HFFc6 (cell line): Measurements from ENCODE around the gene GRAMD4. TPM values are rescaled to one million over a fixed set of nuclear protein-coding genes. Genes with fewer than 3 reads are reported as not detected.

Experiments used
- DNase-seq: peaks from one replicate; pipeline ENCODE4 v3.0.0-alpha.2; 2018
- H3K27ac Mint-ChIP-seq: 2 replicates; pipeline ENCODE4 v1.8.0; 2020; ENCODE audit warnings: mild to moderate bottlenecking, mixed read lengths
- H3K27me3 Mint-ChIP-seq: 2 replicates; pipeline ENCODE4 v1.8.0; 2021; ENCODE audit warnings: mild to moderate bottlenecking, moderate library complexity, mixed read lengths; ENCODE audit not compliant: insufficient read depth
- H3K36me3 Mint-ChIP-seq: 2 replicates; pipeline ENCODE4 v1.8.0; 2021; ENCODE audit warnings: low read depth, mixed read lengths
- H3K4me1 Mint-ChIP-seq: 2 replicates; pipeline ENCODE4 v1.8.0; 2020; ENCODE audit warnings: low read depth, mixed read lengths
- H3K4me3 Mint-ChIP-seq: 2 replicates; pipeline ENCODE4 v1.8.0; 2020; ENCODE audit warnings: mild to moderate bottlenecking, moderate library complexity, mixed read lengths
- H3K9me3 Mint-ChIP-seq: 2 replicates; pipeline ENCODE4 v1.8.0; 2020; ENCODE audit warnings: mild to moderate bottlenecking, mixed read lengths
- total RNA-seq, 6 experiments: library from RNA; stranded (reverse); fragmentation: NEBNext Ultra II Directional; extraction: Animal tissue kit (Norgen Biotek cat#: 25700); gene quantifications; 2 replicates in 1 of 6; 3 replicates in 5 of 6; pipeline ENCODE4 v1.2.3, GENCODE V29; 2021
- TF ChIP-seq, protein P1 (sequence below): fragments of 200-600 bp; sonication (generic); IDR thresholded peaks from 2 replicates; pipeline ENCODE4 v1.5.0; 2021; ENCODE audit warnings: antibody characterized with exemption, mild to moderate bottlenecking

GRAMD4 gene
- total RNA-seq, 6 experiments from 2014 or later = 6.8 to 16.3 (median 9.5) TPM

DNA sequence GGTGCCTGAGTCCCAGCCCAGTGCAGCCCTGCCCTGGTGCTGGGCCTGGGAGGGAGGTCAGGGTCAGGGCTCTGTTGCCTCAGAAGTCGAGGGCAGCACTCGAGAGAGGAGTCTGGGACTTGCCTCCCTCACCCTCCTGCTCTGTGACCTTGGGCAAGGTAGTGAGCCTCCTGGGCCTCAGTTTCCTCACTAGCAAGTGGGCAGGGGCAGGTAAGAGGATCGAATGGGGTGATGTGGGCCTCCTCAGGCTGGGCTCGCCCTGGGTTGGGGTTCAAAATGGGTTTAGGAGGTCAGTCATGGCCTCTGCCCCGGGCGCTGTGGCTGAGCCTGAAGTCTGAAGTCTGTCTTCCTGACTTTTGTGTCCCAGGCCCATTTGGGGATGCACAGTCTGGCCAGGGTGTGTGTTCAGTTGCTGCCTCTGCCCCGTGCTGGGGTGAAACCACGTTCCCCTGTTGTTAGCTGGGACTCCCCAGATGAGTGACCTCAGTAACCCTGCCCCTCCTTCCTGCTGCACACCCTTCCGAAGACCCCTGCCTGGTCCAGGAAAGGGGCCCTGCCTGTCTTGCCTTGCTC lies 41.8 kb upstream of the GRAMD4 start:
- Mint-ChIP-seq H3K27me3 (peaks cover 7% of the 10 kb centered on the region), H3K27ac (no peak overlapping the region), H3K36me3 (no peaks in the 10 kb centered on the region), H3K9me3 (no peaks in the 10 kb centered on the region), H3K4me3 (peak overlapping the region; percentile 89), H3K4me1 (peaks cover 14% of the 10 kb centered on the region)
- TF ChIP-seq, protein P1, sequence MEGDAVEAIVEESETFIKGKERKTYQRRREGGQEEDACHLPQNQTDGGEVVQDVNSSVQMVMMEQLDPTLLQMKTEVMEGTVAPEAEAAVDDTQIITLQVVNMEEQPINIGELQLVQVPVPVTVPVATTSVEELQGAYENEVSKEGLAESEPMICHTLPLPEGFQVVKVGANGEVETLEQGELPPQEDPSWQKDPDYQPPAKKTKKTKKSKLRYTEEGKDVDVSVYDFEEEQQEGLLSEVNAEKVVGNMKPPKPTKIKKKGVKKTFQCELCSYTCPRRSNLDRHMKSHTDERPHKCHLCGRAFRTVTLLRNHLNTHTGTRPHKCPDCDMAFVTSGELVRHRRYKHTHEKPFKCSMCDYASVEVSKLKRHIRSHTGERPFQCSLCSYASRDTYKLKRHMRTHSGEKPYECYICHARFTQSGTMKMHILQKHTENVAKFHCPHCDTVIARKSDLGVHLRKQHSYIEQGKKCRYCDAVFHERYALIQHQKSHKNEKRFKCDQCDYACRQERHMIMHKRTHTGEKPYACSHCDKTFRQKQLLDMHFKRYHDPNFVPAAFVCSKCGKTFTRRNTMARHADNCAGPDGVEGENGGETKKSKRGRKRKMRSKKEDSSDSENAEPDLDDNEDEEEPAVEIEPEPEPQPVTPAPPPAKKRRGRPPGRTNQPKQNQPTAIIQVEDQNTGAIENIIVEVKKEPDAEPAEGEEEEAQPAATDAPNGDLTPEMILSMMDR = no peak
- no peak for DNase-seq

DNA sequence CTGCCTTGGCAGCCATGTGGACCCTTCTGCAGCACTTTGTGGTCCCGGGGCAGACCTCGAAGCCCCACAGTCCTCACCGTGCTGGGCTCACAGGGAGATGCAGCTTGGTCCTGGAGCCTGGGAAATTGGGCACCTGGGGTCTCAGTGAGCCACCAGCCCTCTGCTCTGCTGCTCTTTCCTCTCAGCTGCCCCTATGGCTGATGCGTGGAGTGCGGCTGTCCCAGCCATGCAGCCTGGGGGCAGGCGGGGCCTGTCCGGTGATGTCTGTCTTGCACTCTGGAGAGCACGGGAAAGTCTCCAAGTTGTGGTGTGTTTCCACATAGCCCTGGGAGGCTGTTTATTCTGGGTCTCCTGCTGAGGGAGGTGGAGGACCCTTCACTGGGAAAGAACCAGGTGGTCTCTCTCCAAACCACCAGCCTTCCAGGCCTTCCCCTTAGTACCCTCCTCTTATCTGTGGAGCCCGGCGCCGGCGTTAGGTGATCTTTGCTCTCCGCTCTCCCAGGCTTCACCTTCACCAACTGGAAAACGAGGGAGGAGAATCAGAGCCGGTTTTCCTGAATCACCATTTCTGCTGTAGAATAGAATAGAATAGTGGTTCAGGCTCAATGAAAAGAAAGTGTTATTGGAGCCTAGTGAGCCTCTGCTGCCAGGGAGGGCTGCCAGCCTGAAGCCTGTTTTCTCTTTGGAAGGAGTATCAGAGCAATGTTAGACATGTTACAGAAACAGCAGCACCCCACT lies 41.2 kb upstream of the GRAMD4 start:
- Mint-ChIP-seq H3K27me3 (peaks cover 7% of the 10 kb centered on the region), H3K9me3 (no peaks in the 10 kb centered on the region), H3K4me3 (peak overlapping the region; percentile 55; the same call in 1 of the 2 replicates), H3K27ac (no peak overlapping the region), H3K4me1 (peaks cover 14% of the 10 kb centered on the region), H3K36me3 (no peaks in the 10 kb centered on the region)
- TF ChIP-seq, protein P1 = no peak
- DNase-seq = no peak

DNA sequence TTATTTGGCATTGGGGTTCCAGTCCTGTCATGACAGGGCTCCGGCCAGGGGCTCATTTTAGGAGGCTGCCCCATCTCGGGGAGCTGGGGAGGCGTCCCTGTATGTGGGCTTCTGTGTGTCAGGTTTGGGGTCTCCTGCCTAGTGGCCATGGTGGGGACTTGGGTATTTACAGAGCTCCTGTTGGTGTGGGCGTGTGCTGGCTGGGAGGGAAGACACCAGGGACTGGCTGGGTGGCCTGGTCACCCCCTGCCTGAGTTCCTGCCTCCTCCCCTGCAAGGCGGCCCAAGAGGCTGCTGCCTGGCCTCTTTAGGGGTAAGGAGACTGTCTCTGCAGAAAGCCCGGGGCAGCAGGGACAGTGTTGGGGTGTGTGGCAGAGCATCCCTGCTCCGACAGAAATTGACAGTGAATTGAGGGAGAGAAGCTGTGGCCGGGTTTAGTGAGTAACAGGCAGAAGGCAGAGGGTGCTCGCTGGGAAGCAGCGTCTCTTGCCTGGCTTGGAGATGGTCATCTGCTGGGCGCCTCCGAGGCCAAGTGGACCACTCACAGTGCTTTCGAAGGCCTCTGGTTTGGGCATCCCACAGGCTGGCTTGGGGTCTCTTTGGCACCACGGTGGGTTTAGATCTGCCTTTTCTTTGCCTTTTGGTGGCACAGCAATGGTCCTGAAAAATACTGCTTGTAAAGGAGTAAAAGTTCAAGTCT lies 40.3 kb upstream of the GRAMD4 start:
- DNase-seq = no peak
- H3K4me3 Mint-ChIP-seq = no peak overlapping the region

DNA sequence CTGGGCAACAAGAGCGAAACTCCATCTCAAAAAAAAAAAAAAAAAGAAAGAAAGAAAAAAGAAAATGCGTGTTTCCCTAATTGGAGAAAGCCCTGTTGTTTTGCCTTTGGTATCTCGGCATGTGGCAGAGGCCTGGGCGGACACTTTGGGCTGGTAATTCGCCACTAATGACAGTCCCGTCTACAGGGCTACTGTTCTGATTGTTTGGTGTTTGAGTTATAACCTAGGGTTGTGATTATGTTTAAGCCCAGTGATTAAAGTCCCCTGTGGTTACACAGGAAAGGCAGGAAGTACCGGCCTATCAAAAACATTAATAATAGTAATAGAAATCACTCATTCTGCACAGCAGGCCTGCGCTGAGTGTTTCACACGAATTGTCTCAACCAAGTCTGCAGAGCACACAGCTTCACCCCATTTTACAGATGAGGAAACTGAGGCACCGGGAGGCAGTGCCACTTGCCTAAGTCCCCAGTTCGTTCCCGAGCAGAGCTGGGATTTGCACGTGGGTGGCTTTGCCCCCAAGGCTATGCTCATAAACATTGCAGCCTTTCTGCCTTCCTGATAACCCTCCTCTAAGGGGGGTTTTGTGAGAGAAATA lies 39.1 kb upstream of the GRAMD4 start:
- Mint-ChIP-seq H3K9me3 (no peaks in the 10 kb centered on the region), H3K27ac (no peak overlapping the region), H3K4me1 (peaks cover 14% of the 10 kb centered on the region), H3K27me3 (peaks cover 9% of the 10 kb centered on the region), H3K4me3 (no peak overlapping the region), H3K36me3 (no peaks in the 10 kb centered on the region)
- DNase-seq = no peak
- TF ChIP-seq, protein P1 = no peak

More for the DNA sequence above, 40.3 kb upstream of the GRAMD4 start:
- peaks cover 3% of the 10 kb centered on the region for H3K27me3 Mint-ChIP-seq
- no peaks in the 10 kb centered on the region for H3K9me3 Mint-ChIP-seq
- peaks cover 14% of the 10 kb centered on the region for H3K4me1 Mint-ChIP-seq
- H3K36me3 Mint-ChIP-seq = no peaks in the 10 kb centered on the region
- TF ChIP-seq, protein P1 = no peak
- no peak overlapping the region for H3K27ac Mint-ChIP-seq

DNA sequence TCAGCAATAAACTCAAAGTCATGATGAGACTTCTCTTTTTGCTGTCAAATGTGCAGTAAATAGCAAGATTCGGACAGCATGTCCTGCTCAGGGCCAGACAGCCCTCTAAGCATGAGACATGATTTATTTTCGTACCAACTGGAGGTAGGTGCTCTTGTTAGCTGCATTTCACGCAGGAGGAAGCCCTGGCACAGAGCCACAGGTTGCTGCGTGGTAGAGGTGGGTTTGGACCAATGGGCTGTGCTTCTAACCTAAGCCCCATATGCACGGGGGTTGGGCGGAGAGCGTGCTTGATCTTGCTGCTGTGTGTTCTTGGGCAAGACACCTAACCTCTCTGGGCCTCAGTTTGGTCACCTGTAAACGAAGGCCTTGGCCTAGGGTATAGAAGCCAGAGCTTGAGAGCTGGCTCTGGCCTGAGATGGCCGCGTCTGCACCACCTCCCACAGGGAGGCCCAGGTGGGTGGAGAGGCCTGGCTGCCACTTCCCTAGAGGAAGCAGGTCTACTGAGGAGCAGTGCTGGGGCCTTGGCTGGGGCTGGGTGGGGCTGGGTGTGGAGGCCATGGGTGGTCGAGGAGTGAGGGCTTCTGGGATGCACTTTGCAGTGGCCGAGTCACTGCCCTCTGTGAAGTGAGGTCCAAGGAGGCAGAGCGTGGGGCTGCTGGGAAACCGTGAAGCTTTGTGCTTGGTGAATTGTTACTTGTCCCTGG lies 38.5 kb upstream of the GRAMD4 start:
- no peak overlapping the region for H3K4me3 Mint-ChIP-seq
- TF ChIP-seq, protein P1 = no peak
- no peak overlapping the region for H3K27ac Mint-ChIP-seq
- peaks cover 14% of the 10 kb centered on the region for H3K4me1 Mint-ChIP-seq
- no peaks in the 10 kb centered on the region for H3K36me3 Mint-ChIP-seq
- H3K9me3 Mint-ChIP-seq = no peaks in the 10 kb centered on the region
- peaks cover 9% of the 10 kb centered on the region for H3K27me3 Mint-ChIP-seq
- DNase-seq = no peak
